ENCODE data around the gene CFAP43.

CFAP43 gene

GRCh38 chr10:104090611-104091010, 141.6 kb downstream of the CFAP43 start:
- DNase-seq (ENCODE audit: low spot score), result no peak

GRCh38 chr10:104089621-104090020, 142.5 kb downstream of the CFAP43 start:
- no peak for DNase-seq (ENCODE audit: low spot score)

- no peak for DNase-seq (ENCODE audit: low spot score)
Measured at GRCh38 chr10:104088239-104088638, 143.9 kb downstream of the CFAP43 start.

GRCh38 chr10:104085801-104086400, 146.3 kb downstream of the CFAP43 start, which contains the start of gene COL17A1:
Gene COL17A1 (minus strand): TSS chr10:104085880. CDS start chr10:104080673, 5,207 bp downstream.
- DNase-seq (ENCODE audit: low spot score), result no peak

- DNase-seq (ENCODE audit: low spot score), result no peak
Measured at GRCh38 chr10:104084482-104085142, 147.6 kb downstream of the CFAP43 start.

GRCh38 chr10:104081998-104082397, 150.2 kb downstream of the CFAP43 start:
- no peak for DNase-seq (ENCODE audit: low spot score)

GRCh38 chr10:104080762-104081161, 151.4 kb downstream of the CFAP43 start:
- no peak for DNase-seq (ENCODE audit: low spot score)

Data from AG20443 (cell line).